GM19035 (cell line): ENCODE results near the gene SNX6.
"Not testable (repeated sequence)": the region's sequence is repeated elsewhere in the genome, so short reads cannot be mapped to it uniquely, and the experiment has no call there.

ENCODE experiments used
- ATAC-seq: cut with Tn5 transposase; IDR thresholded peaks from one replicate; pipeline ENCODE4 v1.9.1; 2021; ENCODE audit not compliant: unreplicated experiment

Gene SNX6

DNA sequence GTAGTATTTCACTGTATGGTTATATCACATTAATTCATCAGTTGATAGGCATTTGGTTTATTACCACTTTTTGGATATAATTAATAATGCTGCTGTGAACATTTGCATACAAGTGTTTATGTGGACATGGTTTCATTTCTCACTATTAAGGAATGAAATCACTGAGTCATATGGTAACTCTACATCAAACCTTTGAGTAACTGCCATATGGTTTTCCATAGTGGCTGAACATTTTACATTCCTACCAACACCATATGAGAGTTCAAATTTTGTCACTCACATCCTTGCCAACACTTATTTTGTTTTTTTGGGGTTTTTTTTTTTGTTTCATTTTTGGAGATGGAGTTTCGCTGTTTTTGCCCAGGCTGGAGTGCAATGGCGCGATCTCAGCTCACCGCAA, 60.2 kb downstream of the SNX6 start:
- ATAC-seq: no peak

DNA sequence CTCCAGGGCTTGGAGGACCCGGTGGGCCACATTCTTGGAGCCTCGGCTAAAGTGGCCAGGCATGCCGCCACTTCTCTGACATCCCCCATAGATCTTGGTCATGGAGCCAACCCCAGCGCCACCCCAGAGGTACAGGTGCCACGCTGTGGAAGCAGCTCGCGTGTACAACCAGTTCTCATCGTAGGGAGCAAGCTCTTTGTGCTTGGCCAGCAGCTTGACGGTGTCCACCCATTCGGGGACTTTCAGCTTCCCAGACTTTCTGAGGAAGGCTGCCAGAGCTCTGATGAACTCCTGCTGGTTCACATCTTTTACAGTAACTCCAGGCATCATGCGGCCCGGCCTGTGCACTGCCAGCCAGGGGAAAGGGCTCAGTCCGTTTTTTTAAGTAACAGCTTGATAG, 61.1 kb downstream of the SNX6 start:
- no peak for ATAC-seq

DNA sequence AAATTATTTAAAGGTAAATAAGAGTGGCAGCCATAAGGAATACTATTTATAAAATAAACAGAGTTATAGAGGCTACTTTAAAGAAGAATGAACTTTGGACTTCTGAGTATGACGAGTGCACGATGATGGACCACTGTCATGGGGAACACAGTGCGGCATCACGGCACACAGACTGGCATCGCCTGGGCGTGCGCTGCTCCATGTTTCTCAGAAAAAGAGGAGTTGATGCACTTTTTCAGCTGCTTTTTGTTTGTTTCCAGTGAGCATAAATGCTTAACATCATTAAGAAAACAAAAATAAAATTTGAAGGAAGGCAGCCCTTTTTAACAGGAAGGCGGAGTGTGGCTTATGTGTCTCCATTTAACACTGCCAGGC, 67.2 kb downstream of the SNX6 start:
- ATAC-seq: no peak

DNA sequence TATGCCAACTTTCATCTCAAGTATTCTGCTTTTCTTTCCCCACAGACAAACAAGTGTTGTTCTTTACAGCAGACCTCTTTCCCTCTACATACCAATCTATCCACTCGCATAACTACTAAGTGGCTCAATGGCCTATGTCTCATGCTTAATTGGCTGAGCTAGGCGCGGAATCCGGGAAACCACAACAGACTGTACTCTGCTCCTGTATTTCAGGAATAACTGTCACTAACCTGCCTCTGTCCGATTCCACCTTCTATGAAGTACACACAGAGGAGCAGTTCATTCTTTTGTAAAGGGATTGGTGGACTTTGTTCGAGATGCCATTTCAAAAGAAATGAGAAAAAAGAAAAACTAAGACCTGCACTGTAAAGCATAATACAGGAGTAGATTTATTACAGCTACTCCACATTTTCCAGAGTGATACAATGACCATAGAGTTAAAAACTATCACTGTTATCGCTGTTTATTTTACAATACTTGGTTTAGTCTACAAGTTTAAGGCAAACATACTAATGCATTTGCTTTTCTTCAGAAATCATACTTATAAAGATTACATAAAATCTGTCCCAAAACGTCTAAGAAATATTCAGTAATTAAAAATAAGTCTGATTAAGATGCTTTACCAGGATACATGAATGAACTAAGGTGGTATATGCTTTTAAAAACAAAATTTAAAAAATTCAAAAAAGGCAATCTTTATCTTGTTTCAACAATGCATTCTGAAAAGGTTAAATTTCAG, 67.7 kb downstream of the SNX6 start:
- not testable (repeated sequence) for ATAC-seq

DNA sequence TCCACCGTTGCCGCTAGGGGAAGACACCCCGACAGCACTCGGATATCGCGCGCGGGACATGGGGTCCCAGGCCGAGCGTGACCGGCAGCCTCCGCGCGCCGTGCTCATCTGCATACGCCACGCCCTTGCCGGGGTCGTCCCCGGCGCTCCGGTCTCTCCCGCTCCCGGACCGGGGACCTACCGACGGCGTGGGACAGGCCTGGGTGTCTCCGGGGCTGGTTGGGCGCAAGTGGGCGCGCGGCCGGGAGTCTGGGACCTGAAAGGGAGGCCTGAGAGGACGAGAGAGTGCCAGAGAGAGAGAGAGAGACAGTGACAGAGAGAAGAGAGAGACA, 73.5 kb downstream of the SNX6 start:
- ATAC-seq: peak; percentile 52

DNA sequence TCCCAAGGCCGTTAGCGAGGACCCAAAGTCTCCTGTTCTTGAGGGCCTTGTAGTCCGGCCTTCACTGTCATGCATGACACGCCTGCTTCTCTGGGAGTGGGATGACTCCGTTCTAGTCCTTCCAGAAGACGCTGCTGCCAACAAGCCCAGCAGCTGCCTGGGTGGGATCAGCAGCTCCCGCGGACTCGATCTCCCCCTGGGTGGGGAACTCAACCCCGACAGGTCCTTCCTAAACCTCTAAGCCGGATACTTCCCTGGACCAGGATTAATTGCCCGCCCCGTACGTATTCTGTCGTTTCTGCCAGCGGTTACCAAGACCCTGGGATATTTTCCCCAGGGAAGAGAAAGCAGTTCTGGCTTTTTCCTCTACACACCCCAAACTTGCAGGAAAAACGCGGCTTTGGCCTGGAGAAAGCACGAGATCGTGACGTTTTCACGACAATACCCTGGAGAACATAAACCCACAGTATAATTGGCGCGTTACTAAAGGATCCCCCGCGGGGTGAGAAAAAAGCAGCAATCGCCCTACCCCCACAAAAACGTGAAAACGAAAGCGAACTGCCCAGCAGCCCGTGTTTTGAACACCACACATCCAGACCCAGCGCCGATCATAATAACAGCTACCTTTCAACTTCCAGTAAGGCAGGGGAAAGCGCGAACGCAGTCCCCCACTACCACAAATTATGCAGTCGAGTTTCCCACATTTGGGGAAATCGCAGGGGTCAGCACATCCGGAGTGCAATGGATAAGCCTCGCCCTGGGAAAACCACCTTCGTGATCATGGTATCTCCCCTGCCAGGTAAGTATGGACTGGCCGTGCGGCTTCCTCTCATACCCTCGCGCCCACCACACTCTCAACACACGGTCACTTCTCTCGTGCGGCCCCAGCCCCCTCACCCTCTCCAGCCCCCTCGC, 74.1 kb downstream of the SNX6 start:
- ATAC-seq: peak; percentile 68

DNA sequence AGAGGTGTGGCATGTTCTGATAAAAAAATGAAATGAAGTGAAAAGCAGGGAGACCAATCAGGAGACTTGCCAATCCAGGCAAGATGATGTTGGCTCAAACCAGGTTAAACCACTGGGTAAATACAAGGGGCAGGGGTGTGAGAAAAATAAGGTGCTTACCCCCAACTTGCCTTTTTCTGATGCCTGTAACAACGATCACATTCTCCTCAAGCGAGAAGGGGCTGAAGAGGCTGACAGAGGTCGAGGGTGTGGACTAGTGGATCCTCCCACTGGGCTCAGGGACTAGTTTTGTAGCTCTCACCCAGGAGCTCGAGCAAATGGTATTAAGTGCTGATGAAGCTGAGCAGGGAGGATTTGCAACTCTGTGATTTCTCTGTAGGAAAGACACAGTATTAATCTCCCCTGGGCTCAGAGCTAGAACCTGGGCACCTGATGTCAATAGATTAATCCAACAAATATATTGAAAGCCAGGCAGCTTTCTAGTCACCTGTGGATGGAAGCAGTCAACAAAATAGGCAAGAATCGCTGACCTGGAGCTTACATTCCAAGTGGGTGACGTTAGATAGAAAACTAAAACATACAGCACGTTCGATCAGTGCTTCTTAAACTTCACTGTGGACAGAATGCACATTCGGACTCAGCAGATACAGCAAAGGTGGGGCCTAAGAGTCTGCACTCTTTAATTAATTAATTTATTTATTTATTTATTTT, 75.3 kb downstream of the SNX6 start:
- no peak for ATAC-seq

DNA sequence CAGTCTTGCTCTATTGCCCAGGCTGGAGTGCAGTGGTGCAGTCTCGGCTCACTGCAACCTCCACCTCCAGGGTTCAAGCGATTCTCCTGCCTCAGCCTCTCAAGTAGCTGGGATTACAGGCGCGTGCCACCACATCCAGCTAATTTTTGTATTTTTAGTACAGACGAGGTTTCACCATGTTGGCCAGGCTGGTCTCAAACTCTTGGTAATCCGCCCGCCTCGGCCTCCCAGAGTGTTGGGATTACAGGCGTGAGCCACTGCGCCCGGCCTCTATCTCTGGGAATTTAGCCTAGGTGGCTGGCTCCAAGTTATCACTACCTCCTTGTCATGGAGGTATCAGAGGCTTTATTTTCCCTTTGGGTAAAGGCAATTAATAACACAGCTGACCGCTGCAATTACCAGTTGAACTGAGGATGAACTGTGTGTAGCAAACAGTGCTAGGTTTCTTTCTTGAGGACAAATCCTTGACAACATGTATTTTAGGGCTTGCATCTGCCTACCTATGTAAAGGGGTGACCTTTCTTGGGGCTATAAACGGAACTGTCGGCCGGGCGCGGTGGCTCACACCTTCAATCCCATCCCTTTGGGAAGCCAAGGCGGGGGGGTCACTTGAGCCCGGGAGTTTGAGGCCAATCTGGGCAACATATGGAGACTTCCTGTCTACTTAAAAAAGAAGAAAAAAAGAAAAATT, 80.5 kb downstream of the SNX6 start:
- ATAC-seq: not testable (repeated sequence)

DNA sequence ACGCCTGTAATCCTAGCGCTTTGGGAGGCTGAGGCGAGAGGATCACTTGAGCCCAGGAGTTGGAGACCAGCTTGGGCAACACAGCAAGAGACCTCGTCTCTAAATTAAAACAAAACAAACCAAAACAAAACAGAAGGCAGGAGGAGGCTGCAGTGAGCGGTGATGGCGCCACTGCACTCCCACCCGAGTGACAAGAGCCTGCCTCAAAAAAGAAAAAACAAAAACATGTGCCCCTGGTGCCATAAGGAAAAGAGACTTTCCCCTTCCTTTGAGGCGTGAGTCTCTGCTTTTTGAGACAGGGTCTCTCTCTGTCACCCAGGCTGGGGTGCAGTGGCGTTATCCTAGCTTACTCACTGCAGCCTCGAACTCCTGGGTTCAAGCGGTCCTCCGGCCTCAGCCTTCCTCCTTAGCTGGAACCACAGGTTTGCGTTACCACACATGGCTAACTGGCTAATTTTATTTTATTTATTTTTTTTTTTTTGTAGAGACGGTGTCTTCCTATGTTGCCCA, 81.4 kb downstream of the SNX6 start:
- ATAC-seq: no peak

DNA sequence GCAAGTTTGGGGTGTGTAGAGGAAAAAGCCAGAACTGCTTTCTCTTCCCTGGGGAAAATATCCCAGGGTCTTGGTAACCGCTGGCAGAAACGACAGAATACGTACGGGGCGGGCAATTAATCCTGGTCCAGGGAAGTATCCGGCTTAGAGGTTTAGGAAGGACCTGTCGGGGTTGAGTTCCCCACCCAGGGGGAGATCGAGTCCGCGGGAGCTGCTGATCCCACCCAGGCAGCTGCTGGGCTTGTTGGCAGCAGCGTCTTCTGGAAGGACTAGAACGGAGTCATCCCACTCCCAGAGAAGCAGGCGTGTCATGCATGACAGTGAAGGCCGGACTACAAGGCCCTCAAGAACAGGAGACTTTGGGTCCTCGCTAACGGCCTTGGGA, 82.8 kb downstream of the SNX6 start:
- peak; percentile 44 for ATAC-seq

DNA sequence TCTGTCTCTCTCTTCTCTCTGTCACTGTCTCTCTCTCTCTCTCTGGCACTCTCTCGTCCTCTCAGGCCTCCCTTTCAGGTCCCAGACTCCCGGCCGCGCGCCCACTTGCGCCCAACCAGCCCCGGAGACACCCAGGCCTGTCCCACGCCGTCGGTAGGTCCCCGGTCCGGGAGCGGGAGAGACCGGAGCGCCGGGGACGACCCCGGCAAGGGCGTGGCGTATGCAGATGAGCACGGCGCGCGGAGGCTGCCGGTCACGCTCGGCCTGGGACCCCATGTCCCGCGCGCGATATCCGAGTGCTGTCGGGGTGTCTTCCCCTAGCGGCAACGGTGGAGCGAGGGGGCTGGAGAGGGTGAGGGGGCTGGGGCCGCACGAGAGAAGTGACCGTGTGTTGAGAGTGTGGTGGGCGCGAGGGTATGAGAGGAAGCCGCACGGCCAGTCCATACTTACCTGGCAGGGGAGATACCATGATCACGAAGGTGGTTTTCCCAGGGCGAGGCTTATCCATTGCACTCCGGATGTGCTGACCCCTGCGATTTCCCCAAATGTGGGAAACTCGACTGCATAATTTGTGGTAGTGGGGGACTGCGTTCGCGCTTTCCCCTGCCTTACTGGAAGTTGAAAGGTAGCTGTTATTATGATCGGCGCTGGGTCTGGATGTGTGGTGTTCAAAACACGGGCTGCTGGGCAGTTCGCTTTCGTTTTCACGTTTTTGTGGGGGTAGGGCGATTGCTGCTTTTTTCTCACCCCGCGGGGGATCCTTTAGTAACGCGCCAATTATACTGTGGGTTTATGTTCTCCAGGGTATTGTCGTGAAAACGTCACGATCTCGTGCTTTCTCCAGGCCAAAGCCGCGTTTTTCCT, 83.4 kb downstream of the SNX6 start:
- peak; percentile 74 for ATAC-seq

DNA sequence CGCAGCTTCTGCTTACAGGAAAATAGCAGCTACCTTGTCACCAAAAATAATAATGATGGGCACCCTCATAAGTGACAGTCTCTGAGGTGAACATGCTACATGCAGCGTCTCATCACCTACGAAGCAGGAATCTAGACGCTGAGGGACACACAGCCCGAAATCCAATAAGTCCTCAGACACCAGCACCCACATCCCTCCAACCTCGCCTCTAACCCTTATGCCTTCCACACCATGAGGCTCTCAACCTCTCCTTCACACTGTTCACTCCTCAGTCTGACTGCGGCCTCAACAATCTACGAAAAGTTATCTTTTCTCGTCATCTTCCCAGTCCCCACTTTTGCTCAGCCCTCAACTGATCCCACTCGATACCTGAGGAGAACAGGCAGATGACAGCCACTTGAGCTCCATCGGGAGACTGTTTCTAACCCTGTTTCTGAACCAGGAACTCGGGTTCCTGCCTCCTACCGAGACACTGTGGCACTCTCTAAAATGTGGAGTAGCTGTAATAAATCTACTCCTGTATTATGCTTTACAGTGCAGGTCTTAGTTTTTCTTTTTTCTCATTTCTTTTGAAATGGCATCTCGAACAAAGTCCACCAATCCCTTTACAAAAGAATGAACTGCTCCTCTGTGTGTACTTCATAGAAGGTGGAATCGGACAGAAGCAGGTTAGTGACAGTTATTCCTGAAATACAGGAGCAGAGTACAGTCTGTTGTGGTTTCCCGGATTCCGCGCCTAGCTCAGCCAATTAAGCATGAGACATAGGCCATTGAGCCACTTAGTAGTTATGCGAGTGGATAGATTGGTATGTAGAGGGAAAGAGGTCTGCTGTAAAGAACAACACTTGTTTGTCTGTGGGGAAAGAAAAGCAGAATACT, 89.5 kb downstream of the SNX6 start:
- ATAC-seq: not testable (repeated sequence)

DNA sequence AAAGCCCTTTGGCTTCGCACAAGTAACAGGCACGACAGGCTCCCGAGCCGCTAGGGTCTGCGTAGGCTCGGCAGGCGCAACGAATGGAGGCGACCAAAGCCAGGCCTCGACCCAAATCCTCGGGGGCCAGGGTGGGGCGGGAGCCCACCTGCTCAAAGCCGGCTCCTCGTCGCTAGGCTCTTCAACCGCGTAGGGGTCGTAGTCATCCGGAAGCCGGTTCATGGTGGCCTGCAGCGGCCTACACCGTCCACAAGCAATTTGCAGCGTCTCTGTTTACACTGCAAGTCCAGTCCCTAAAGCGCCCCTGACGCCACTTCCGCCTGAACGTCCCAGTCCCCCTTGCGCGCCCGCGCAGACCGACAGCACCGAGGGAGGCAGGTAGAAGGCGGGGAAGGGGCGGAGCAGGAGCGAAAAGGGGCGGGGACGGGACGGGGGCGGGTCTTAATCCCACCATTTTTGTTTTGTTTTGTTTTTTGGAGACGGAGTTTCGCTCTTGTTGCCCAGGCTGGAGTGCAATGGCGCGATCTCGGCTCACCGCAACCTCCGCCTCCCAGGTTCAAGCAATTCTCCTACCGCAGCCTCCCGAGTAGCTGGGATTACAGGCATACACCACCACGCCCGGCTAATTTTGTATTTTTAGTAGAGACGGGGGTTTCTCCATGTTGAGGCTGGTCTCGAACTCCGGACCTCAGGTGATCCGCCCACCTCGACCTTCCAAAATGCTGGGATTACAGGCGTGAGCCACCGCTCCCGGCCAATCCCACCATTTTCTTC, 90.4 kb downstream of the SNX6 start, which contains the start of gene EAPP:
Gene EAPP, minus strand, starts transcription at position 295 of the 774 bp plus-strand sequence. Its CDS starts 73 bp downstream, at position 222.
- ATAC-seq: peak; percentile 99

DNA sequence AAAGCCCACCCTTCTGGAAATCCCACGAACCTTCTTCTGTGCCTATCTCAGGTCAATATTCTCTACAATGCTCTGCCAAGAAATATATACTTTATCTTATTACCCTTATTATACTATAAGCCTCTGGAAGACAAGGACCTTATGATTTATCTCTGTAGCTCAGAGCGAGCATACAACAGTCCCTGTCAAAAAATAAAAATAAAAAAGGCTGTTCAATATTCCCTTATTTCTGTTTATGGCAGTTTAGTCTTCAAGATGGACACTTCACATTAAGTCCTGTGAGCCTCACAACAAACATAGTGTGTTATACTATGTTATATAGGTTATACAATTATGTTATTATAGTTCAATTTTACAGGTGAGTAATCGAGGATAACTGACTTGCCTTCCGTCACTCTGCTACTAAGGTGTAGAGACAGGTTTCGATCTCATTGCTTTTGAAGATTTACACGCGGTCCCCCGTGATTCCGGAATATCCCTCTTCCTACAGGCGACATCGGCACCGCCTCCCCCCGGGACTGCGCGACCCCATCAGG, 91.0 kb downstream of the SNX6 start:
- peak; percentile 31 for ATAC-seq

DNA sequence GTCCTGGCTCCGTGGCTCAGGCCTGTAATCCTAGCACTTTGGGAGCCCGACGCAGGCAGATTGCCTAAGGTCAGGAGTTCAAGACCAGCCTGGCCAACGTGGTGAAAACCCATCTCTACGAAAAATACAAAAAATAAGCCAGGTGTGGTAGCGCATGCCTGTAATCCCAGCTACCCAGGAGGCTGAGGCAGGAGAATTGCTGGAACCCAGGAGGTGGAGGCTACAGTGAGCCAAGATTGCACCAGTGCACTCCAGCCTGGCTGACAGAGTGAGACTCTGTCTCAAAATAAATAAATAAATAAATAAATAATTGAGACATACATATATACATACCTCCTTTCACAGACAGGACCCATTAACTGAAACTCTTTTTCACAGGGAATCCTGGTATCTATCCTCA, 91.9 kb downstream of the SNX6 start:
- not testable (repeated sequence) for ATAC-seq

DNA sequence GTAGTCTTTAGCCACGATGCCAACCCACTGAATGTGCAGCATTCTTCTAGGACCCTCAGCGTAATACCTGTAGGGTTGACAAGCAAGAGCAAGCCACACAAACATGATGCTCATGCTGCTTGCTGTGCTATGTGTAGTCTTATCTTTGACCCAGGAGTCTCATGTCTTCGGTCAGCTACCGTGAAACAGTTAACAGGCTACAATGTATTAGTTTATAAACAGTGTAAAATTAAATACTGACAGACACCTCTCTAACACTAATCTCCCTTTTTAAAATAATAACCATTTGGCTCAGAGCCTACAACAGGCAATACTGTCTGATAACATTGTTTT, 92.3 kb downstream of the SNX6 start:
- ATAC-seq: no peak

DNA sequence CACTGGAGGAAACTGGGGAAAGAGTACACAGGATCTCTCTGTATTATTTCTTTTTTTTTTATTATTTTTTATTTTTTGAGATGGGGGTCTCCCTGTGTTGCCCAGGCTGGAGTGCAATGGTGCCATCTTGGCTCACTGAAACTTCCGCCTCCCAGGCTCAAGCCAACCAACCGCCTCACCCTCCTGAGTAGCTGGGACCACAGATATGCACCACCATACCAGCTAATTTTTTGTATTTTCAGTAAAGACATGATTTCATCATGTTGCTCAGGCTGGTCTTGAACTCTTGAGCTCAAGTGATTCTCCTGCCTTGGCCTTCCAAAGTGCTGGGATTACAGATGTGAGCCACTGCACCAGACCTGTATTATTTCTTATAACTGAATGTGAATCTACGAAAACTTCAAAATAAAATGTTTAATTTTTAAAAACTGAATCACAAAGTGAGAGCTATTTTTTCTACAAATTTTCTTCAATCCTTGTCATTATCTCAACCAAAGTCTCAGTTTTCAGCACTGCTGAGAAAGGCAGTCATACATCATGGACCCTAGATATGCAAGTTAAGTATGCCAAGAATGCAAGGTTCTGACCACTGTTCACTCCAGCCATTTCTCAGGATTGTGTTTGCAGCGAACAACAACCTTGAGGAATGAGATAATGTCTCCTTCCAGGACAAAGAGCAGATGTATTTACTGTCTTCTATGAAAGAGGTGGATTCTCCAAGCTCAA, 92.8 kb downstream of the SNX6 start:
- ATAC-seq: no peak
